GM19452 (cell line): Measurements from ENCODE around the gene GADD45GIP1.

ENCODE experiments used
- ATAC-seq: cut with Tn5 transposase; IDR thresholded peaks from one replicate; pipeline ENCODE4 v1.9.1; 2021; ENCODE audit not compliant: unreplicated experiment

The GADD45GIP1 gene

DNA sequence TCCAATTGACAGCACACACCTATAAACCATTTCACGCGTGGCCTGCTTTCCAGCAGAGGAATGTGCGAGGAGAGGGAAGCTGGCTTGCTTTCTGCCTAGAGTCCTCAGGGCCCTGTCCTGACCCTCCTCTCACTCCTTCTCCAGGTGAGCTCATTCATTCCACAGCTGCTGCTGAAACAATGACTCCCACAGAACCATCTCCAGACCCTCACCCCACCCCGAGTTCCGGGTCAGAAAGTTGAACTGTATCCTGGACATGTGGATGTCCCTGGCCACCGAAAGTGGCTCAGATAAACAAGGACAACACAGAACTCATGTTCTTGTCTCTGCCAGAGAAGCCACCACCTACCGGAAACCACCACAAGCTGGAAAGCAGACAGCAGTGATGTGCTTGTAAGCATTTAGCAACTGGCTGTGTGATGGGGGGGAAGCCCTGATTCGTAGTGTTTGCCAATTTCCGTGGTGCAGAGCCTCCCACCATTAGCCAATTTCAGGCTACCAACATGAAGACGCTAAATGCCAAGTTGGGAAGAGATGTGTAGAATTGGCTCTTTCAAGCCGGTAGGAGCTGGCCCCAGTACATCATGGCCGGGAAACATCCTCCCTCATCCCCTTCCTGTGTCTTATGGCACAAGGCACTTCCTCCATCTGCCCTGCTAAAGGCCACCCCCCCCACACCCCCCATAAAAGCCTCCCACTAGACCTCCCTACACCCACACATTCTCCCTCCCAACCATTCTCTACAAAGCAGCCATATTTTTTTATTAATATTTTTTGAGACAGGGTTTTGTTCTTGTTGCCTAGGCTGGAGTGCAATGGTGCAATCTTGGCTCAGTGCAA lies 43.0 kb downstream of the GADD45GIP1 start:
- ATAC-seq = no peak

DNA sequence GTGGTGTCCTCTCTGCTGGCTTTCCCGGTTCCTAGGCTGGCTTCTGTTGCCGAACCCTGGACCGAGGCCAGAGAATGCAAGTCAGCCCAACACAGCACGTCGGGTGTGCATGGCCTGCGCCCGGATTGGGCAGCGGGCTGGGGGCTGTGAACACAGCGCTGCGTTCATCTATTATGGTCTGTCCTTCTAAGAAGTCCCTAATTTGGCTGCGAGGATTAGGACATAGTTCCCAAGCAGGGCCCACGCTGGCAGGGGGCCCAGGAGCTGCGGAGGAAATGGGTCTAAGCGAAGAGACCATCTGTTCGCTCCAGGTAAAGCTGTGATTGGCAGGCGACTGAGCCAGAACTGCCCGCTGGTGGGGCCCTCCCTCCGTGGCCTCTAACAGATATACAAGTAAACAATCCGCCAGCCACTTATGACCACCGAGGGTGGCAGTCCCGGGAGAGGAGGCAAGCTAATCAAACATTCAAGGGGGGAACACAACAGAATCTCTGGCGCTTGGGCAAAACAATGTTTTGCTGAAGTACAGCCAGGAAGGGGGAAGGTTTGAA lies 43.9 kb downstream of the GADD45GIP1 start:
- ATAC-seq = no peak

DNA sequence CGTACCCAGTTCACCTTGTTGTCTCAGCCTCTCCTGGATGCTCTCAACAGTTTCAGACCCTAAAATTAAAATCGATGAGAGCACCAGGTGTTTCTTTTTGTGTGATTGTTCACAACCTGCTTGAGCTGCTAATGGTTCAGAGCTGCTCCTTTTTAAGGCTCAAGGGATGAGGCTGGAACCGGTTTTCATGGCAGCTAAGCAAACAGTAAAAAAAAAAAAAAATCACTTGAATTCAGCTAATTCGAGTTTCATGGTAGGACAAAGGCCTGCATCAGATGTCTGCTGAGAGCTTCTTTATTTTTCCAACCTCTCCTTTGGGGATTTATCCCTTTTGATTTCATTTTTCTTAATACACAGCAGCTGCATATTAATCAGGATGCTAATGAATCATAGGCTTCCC lies 44.5 kb downstream of the GADD45GIP1 start:
- no peak for ATAC-seq

DNA sequence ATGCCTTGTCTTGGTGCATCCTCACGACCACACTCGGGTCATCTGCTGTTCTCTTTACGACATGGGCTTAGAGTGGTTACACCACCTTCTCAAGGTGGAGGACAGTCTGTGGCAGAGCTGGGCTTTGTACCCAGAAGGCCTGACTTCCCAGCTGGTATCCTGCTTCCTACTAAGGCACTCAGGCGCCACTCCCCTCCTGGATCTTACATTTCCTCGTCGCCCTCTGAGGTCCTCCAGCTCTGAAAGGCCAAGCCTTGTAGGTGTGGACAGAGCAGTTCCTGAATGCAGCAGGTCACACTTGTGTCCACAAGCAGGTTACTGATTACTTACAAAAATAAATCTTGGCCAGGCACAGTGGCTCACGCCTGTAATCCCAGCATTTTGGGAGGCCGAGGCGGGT lies 49.9 kb downstream of the GADD45GIP1 start:
- no peak for ATAC-seq
